Inflammatory macrophage (primary cell): ENCODE measurements around the gene LPAR2.

ENCODE experiments used
- DNase-seq, 2 donors: peaks; one replicate each; pipeline ENCODE4 v3.0.0-alpha.2; 2020 to 2022

The LPAR2 gene

GRCh38 chr19:19595171-19595701 is 32.8 kb downstream of the LPAR2 start:
- peak; percentile 53 to 67 for DNase-seq

GRCh38 chr19:19594381-19594780 is 33.6 kb downstream of the LPAR2 start:
- peak; percentile 35 to 71 for DNase-seq

GRCh38 chr19:19592690-19593089 is 35.3 kb downstream of the LPAR2 start:
- no peak for DNase-seq

GRCh38 chr19:19591133-19591825 is 36.7 kb downstream of the LPAR2 start:
- peak; percentile 95 to 97 for DNase-seq

- no peak for DNase-seq
These were observed 39.5 kb downstream of the LPAR2 start for GRCh38 chr19:19588546-19588945.

GRCh38 chr19:19587771-19588170 is 40.2 kb downstream of the LPAR2 start:
- no peak for DNase-seq

DNA sequence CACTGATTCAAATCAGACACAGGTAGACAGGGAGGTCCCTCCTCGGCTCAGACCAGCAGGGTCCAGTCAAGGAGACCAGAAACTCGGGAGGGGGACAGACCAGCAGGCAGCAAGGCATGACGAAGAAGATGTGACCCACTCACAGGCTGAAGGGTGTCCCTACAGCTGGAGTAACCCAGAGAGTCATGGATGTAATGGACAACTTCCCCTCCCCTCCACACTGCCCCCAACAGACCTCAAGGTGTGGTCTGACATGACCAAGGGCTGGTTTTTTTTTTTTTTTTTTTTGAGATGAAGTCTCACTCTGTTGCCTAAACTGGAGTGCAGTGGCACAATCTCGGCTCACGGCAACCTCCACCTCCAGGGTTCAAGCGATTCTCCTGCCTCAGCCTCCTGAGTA is 43.7 kb downstream of the LPAR2 start:
- DNase-seq, result no peak

DNA sequence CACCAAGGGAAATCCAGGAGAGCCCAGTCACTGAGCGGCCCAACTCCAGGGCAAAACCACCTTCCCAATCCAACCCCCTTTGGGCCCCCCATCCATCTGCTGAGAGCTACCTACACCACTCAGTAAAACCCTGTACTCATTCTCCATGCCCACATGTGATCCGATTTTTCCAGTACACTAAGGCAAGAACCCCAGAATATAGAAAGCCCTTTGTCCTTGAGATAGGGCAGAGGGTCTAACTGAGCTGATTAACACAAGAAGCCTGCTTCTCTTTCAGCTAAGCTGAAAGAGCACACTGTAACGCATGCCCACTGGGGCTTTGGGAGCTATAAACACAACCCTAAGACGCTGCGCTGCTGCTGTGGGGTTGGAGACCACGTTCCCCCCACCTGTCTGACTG is 45.5 kb downstream of the LPAR2 start:
- no peak for DNase-seq

GRCh38 chr19:19581391-19581790 is 46.6 kb downstream of the LPAR2 start:
- DNase-seq, result no peak

- DNase-seq, result no peak
These were observed 47.6 kb downstream of the LPAR2 start for GRCh38 chr19:19580418-19580817.

DNA sequence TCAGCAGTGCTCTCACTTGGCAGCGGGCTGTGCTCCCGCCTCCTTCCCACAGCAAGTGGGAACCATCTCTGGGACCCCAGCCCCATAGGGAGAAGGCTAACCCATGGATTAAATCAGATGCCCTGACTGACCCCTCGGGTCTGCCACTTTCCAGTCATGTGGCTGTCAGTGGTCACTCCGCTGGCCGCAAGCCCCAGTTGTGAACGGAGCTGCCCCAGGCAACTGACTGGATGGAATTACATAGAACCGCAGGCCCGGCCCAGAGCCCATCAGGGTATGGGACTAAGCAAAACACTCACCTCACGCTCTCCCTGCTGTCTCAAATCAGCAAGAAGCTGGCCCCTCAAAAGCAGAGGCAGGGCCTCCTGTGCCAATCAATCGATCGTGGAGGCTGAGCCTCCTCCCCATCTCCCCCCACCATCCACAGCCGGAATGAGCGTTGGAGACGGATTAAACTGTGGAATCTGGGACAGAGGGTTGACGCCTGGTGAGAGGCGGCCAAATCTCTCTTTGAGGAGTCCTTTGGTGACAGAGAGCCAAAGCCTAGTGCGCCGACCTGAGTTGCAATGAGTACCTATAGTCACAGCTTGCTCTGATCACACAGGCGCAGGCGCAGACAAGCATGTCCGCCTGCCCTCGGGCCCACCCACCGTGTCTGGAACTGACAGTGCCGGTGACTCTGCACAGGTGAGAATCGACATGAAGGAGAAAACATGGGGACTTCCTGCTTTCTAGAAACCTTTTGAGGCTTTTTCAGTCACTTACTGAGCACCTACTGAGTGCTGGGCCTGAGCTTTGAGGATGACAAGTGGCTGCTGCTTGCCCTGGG is 48.3 kb downstream of the LPAR2 start:
- no peak for DNase-seq

- DNase-seq, result no peak
These were observed 49.8 kb downstream of the LPAR2 start for GRCh38 chr19:19578252-19578651.

DNA sequence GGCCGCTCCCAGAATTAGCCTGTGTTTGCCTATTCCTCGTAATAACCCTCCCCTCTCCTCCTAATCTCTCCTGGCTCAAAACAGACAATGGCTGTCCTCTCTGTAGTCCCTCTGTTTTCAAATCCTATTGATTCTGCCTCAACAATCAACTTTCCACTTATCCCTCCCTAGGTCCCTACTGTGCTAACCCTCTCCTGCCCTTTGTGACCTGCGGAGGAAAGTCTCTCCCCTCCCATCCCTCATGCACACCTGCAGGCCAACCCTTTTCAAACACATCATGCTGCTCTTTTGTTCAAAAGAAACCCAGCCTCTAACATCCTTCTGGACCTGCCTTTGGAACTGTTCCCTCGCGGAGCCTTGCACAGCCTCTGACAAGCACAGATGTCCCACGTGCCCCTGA is 52.6 kb downstream of the LPAR2 start:
- no peak for DNase-seq
